Measurements from ENCODE around the gene STK32B.

STK32B gene

DNA sequence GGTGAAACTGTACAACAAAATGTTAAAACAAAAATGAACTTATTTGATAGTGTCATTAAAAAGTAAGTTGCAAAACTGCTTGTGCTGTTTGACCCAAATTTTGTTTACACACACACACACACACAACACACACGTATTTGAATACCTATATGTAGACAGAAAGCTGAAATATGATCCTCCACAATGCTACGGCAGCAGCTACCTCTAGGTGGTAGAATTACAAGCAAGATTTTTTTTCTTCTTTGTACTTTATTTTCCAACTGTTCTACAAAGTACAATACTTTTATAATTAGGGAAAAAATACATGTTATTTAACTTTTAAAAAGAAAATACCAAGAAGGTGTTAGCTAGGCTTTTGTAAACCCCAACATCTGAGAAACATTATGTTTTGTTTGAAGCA lies 33.2 kb upstream of the STK32B start:
- Histone ChIP-seq H3K4me3 (ENCODE audit: low read depth, low read length) (no peak overlapping the region), H3K27ac (no peak overlapping the region), H3K9me3 (ENCODE audit: severe bottlenecking) (no peaks in the 10 kb centered on the region), H3K27me3 (ENCODE audit: insufficient read depth, low read depth, severe bottlenecking) (no peaks in the 10 kb centered on the region), H3K36me3 (no peaks in the 10 kb centered on the region)
- TF ChIP-seq, protein P1, sequence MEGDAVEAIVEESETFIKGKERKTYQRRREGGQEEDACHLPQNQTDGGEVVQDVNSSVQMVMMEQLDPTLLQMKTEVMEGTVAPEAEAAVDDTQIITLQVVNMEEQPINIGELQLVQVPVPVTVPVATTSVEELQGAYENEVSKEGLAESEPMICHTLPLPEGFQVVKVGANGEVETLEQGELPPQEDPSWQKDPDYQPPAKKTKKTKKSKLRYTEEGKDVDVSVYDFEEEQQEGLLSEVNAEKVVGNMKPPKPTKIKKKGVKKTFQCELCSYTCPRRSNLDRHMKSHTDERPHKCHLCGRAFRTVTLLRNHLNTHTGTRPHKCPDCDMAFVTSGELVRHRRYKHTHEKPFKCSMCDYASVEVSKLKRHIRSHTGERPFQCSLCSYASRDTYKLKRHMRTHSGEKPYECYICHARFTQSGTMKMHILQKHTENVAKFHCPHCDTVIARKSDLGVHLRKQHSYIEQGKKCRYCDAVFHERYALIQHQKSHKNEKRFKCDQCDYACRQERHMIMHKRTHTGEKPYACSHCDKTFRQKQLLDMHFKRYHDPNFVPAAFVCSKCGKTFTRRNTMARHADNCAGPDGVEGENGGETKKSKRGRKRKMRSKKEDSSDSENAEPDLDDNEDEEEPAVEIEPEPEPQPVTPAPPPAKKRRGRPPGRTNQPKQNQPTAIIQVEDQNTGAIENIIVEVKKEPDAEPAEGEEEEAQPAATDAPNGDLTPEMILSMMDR (IDR thresholded peaks at IDR 0.05; ENCODE audit: low read depth, low read length) = no peak
- DNase-seq = no peak

DNA sequence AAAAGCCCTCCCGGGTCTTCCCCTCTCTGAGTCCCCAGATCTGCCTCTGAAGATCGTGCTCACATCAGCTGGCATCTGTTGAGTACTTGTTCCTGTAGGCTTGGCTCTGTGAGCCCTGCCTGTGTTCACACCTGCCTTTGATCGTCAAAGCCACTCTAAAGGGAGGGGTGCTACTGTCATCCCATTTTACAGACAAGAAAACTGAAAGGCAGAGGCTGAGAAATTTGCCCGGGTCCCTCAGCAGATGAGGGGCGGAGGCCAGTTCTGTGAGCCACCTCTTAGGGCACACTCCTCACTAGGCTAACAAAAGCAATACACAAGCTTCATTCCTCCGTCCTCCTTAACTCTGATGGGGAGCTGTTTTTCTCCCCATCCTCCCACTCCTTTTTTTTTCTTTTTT lies 32.7 kb upstream of the STK32B start:
- Histone ChIP-seq H3K27ac (no peak overlapping the region), H3K9me3 (ENCODE audit: severe bottlenecking) (no peaks in the 10 kb centered on the region), H3K36me3 (no peaks in the 10 kb centered on the region), H3K27me3 (ENCODE audit: insufficient read depth, low read depth, severe bottlenecking) (no peaks in the 10 kb centered on the region), H3K4me3 (ENCODE audit: low read depth, low read length) (no peak overlapping the region)
- DNase-seq = no peak
- TF ChIP-seq, protein P1 (IDR thresholded peaks at IDR 0.05; ENCODE audit: low read depth, low read length) = no peak

DNA sequence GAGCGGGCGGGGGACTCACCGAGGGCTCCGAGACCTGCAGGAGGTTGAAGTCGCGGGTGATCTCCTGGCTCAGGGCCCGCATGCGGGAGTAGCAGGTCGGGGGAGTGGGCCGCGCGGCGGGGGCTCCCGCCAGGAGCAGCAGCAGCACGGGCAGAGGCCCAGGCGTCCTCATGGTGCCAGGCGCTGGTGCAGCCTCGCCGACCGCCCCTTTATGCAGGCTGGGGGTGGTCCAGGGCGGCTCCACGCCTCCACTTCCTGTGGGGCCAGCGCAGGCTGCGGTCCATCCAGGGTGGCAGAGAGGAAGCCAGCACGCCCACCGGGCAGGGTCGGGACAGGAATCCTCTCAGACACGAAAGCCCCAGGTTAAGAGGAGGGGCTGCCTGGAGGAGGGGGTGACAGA lies 32.0 kb upstream of the STK32B start, which contains the start of gene CYTL1:
CYTL1 (minus strand) TSS at position 185 of the 400 bp plus-strand sequence; CDS start at position 172, 13 bp downstream.
- Histone ChIP-seq H3K4me3 (ENCODE audit: low read depth, low read length) (no peak within 1 kb of the TSS), H3K27ac (no peak within 1 kb of the TSS), H3K27me3 (ENCODE audit: insufficient read depth, low read depth, severe bottlenecking) (no peaks in the 10 kb centered on the region), H3K36me3 (no peaks in the 10 kb centered on the region), H3K9me3 (ENCODE audit: severe bottlenecking) (no peaks in the 10 kb centered on the region)
- TF ChIP-seq, protein P1 (IDR thresholded peaks at IDR 0.05; ENCODE audit: low read depth, low read length) = no peak
- DNase-seq = no peak

DNA sequence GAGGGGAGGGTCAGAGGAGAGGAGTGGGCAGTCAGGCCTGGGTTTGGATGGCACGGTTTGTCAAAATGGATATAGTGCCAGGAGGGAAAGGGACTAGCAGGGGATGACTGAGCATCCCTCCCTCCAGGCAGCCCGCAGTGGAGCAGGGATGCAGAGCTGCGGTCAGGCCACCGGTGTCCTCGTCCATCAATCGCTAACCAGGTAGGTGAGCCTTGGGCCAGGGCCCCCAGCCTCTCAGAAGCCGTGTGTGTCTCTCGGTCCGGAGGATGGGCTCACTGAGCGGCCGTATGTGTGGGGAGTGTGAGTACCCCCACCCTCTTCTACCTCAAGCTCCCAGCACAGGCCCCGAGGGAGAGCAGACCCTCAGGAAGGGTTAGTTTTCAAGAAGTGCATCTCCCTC lies 31.5 kb upstream of the STK32B start:
- DNase-seq = no peak
- no peaks in the 10 kb centered on the region for H3K27me3 ChIP-seq (ENCODE audit: insufficient read depth, low read depth, severe bottlenecking)
- no peaks in the 10 kb centered on the region for H3K36me3 ChIP-seq
- TF ChIP-seq, protein P1 (IDR thresholded peaks at IDR 0.05; ENCODE audit: low read depth, low read length) = no peak
- no peaks in the 10 kb centered on the region for H3K9me3 ChIP-seq (ENCODE audit: severe bottlenecking)
- H3K4me3 ChIP-seq (ENCODE audit: low read depth, low read length) = no peak overlapping the region
- H3K27ac ChIP-seq = no peak overlapping the region

DNA sequence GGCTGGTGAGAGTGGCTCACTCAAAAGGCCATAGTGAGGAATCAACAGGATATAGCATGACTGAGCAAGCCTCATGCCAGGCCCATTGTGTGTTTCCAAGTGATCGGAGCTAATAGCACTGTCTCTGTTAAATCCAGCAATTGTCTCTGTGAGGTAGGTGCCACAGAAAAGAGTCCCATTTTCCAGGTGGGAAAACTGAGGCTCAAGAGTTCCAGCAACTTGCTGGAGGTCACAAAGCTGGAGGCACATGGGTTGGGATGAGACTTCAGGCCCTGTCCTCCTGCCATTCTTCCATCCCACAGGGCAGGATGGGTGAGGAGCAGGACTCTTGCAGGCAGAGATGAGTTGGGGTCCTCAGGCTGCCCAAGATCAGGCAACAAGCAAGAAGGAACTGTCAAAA lies 30.9 kb upstream of the STK32B start:
- no peak overlapping the region for H3K4me3 ChIP-seq (ENCODE audit: low read depth, low read length)
- H3K36me3 ChIP-seq = no peaks in the 10 kb centered on the region
- DNase-seq = no peak
- no peaks in the 10 kb centered on the region for H3K9me3 ChIP-seq (ENCODE audit: severe bottlenecking)
- H3K27ac ChIP-seq = no peak overlapping the region
- TF ChIP-seq, protein P1 (IDR thresholded peaks at IDR 0.05; ENCODE audit: low read depth, low read length) = no peak
- H3K27me3 ChIP-seq (ENCODE audit: insufficient read depth, low read depth, severe bottlenecking) = no peaks in the 10 kb centered on the region

DNA sequence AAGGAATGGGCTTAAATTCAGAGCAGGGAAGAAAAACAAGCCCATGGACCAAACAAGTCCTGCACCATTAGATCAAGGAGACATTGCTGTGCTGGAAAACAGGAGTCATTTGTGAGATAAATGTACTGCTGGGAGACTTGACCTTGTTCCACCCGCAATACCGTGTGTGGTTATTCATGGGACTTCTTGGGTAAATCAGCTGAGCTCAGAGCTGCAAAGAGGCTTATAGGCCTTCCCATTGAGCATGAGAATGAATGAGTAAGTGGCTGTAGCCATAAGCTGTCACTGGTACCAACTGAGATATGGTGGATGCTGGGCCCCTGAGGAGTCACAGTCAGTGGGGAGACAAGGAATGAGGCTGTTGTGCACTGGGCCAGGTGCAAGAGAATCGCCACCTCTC lies 29.7 kb upstream of the STK32B start:
- Histone ChIP-seq H3K4me3 (ENCODE audit: low read depth, low read length) (no peak overlapping the region), H3K36me3 (no peaks in the 10 kb centered on the region), H3K27me3 (ENCODE audit: insufficient read depth, low read depth, severe bottlenecking) (no peaks in the 10 kb centered on the region), H3K9me3 (ENCODE audit: severe bottlenecking) (no peaks in the 10 kb centered on the region), H3K27ac (no peak overlapping the region)
- DNase-seq = peak; percentile 66
- TF ChIP-seq, protein P1 (IDR thresholded peaks at IDR 0.05; ENCODE audit: low read depth, low read length) = no peak
